Measurements from ENCODE around the gene KCTD7.
"Not testable (repeated sequence)": the region's sequence is repeated elsewhere in the genome, so short reads cannot be mapped to it uniquely, and the experiment has no call there.

The KCTD7 gene

DNA sequence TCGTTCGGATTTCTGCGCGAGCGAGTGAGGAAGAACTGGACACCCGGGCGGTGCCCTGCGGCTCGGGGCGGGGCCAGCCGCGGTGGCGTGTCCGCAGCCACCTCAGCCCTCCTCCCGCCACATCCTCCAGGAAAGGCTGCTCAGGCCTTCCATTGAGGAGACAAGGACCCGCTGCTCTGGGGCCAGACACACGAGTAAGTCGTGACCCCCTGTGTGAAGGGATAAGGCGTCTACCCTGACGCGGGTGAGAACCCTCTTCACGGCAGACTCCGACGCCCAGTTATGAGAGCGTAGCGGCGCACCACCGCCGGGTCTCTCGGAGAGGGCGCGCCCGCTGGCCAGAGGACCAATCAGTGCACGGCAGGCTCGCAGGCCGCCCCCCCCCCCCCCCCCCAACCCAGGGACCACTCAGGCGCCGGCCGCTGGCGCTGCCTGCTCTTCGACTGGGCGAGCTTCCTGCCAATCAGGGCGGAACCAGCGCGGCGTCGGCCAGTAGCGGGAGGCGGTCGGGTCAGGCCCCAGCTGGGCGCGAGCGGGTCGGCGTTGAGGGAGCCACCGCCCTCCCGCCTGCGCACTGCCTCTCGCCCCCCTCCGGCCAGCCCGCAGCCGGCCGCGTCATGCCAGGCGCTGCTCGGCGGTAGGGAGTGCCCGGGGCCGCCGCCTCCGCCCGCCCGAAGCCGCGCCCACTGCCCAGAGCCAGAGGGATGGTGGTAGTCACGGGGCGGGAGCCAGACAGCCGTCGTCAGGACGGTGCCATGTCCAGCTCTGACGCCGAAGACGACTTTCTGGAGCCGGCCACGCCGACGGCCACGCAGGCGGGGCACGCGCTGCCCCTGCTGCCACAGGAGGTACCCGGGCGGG, at the start of gene KCTD7:
Gene KCTD7, plus strand, starts transcription at position 521 of the 861 bp plus-strand sequence. Its CDS starts 184 bp downstream, at position 705.
- DNase-seq (ENCODE audit: low spot score) = peak; percentile 98

DNA sequence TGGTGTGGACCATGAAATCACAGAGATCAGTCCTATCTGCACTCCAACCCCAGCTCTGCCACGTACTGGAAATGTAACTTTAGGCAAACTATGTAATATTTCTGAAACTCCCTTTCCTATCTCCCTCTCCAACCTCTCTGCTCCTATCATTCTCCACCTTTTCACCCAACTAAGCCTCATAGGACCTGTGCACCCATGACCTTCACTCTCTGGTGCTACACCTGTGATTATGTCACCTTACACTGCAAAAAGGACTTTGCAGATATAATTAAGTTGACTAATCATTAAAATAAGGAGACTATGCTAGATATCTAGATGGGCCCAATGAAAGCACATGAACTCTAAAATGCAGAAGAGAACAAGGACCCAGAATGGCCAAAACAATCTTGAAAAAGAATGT, 48.3 kb upstream of the KCTD7 start:
- not testable (repeated sequence) for DNase-seq (ENCODE audit: low spot score)

DNA sequence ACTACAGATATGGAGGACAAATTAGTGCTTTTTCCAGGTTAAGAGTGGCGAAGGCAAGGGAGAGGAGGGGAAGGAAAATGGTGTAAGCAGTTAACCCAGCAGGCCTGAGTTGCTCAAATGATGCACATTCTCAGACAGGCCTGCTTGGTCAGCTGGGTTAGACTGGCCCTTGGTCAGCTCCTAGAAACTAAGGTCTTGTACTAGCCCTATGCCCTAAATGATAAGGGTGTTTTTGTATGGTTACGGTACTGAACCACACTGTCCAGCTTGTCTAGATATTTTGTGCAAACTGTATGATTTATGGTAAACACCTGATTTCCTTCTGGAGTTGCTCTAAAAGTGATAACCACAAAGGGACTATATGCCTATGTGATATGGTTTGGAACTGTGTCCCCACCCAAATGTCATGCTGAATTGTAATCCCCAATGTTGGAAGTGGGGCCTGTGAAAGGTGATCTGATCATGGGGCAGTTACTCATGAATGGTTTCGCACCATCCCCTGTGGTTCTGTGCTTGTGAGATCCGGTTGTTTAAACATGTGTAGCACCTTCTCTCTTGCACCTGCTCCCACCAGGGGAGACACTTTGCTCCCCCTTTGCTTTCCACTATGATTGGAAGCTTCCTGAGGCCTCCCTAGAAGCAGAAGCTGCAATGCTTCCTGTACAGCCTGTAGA, 45.7 kb upstream of the KCTD7 start:
- DNase-seq (ENCODE audit: low spot score) = not testable (repeated sequence)

DNA sequence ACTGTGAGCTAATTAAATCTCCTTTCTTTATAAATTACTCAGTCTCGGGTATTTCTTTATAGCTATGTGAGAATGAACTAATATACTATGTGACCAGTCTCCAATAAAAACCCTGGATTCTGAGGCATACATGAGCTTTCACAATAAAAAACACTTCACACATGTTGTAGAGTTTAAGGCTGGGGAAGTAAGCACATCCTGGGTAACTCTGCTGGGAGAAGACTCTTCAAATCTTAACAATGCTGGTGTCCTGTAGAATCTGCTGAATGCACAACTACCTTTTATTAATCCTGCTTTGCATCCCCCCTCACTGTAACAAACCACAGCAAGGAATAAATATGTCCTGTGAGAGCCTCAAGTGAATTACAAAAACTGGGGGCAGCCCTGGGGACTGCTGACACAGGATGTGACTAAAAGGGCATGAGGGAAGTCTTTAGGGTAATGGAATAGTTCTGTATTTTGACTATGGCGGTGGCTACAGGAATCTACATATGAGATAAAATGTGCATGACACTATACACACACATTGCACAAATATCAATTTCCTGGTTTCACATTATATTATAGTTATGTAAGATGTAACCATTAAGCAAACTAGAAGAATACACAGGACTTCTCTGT, 45.1 kb upstream of the KCTD7 start:
- DNase-seq (ENCODE audit: low spot score) = no peak

DNA sequence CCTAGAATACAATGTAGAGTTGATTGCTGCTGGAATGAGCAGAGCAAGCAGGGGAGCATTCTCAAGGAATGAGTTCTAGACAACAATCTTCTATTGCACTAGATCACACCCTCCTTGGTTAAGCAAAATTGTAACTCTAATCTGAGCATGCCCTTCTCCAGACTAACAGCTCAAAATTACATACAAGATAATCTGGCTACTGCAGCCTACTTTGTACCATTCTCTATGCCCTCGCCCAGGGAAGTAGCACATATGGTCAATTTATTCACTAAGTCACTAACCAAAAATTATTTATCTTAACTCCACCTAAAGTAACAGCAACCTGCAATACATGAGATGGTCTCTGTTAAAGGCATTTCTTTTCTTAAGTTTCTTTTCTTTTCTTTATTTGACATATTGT, 42.5 kb upstream of the KCTD7 start:
- DNase-seq (ENCODE audit: low spot score) = no peak

DNA sequence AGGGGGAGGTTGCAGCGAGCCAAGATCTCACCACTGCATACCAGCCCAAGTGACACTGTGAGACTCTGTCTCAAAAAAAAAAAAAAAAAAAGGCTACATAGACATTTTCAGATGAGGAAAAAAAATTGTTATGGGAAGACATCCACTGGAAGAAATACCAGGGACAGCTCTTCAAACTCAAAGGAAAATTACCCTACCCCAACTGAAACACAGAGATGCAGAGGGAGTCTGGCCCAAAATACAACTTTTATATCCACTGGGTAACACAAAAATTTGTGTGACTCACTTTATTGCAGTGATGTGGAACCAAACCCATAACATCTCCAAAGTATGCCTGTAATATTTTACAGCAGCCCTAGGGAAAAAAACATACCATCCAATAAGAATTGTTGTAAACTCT, 40.5 kb upstream of the KCTD7 start:
- not testable (repeated sequence) for DNase-seq (ENCODE audit: low spot score)

DNA sequence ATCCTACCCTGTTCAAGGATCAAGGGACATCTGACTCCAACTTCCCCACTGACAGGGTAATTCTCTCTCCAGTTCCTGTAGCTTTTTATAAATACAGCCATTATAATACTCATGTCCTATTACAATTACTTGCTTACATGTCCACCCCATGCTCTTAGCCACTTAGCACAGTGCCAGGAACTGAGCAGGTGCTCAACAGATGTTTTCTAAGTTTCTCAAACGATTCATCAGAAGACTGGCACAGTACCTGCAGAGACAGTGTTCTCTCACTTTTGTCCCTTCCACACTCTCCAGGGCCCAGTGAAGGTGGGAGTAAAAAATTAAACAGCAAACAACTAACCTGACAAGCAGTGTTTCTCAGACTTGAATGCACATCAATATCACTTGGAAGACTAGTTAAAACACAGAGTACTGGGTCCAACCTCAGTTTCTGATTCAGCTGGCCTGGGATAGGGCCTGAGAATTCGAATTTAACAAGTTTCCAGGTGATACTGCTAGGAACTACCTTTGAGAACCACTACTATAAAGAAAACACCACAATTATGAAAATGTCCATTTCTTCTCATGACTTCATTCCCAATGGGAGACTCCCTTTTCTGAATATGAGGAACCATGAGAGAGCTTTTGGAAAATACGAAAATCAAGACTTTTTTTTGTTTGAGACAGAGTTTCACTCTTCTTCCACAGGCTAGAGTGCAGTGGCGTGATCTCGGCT, 39.7 kb upstream of the KCTD7 start:
- not testable (repeated sequence) for DNase-seq (ENCODE audit: low spot score)

DNA sequence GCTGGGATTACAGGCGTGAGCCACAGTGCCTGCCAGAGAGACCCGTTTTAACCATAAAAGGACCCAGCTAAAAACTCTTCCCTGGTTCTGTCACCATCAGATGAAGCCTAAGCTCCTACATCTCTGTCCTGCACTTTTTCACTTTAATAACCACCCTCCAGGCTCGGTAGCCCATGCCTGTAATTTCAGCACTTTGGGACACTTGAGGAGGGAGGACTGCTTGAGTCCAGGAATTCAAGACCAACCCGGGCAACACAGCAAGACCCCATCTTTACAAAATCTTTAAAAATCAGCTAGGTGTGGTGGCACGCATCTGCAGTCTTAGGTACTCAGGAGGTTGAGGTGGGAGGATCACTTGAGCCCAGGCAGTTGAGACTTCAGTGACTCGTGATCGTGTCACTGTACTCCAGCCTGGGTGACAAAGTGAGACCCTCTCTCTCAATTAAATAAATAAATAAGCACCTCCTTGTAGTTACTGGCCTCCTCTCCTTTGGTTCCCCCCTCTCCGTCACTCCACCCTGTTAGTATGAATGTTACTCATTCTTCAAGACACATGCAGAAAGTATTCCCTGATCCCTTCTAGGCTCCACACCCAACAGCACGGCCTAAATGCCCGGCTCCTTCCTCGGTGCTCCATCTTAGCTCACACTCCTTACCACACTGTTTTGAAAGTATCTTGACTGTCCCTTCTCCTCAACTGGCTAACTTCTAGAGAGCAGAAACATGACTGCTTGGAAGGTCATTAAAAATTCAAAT, 38.2 kb upstream of the KCTD7 start:
- not testable (repeated sequence) for DNase-seq (ENCODE audit: low spot score)

DNA sequence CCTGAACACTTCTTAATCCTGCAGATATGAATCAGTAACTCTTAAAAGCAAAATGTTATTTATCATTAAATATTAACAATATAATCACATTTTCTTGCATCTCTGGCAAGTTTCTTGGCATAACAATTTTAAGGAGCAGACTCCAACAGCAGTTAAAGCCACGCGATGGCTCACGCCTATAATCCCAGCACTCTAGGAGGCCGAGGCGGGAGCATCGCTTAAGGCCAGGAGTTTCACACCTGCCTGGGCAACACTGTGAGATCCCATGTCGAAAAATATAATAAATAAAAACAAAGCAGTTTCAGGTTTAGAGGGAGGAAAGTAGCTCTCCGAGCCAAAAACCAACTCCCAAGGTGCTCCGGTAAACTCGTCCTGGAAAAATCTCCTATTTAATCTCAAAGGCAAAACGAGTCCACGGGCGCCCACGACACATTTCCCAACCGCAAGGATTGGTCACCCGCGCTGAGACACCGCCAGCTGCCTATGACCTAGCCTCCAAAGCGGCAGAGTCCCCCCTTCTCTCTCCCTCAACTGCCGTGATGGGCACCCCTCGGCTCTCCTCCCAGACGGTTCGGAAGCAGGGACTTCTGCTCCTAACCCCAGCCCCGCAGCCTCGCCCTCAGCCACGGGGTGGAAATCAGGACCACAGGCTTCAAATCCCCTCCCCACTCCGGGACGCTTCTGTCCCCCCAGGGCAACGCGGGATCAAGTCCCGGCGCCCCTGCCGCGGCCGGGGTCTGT, 37.5 kb upstream of the KCTD7 start:
- not testable (repeated sequence) for DNase-seq (ENCODE audit: low spot score)

DNA sequence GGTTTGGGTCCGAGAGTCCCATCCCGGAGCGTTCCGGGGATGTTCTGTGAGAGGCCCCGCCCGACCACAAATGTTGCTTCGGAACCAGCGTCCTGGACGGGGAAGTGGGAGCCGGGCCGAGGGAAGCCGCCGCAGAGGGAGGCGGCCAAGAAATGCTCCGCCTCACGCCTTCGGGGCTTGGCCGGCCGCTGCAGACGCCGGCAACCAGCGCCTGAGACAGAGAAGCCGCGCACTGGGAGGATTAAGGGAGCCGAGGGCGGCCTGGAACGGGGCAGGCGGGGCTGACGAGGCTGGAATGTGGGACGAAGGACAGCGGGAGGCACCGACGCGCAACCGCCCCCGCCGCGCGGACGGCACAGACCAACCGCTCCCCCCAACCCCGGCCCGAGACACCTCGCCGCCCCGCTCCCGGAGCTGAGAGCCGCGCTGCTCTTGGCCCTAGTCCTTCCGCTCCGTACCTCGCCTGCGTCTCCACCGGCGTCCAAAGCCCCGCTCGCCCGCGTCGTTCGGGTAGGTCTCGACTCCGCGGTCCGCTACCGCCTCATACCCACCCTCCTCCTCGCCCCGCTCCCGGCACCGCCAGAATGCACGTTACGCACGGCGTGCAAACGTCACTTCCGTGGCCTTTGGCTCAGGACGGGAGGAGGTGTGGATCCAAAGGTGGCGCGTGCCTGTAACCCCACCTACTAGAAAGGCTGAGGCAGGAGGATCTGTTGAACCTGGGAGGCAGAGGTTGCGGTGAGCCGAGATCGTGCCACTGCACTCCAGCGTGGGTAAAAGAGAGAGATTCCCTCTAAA, 36.7 kb upstream of the KCTD7 start:
- peak; percentile 87 for DNase-seq (ENCODE audit: low spot score)

DNA sequence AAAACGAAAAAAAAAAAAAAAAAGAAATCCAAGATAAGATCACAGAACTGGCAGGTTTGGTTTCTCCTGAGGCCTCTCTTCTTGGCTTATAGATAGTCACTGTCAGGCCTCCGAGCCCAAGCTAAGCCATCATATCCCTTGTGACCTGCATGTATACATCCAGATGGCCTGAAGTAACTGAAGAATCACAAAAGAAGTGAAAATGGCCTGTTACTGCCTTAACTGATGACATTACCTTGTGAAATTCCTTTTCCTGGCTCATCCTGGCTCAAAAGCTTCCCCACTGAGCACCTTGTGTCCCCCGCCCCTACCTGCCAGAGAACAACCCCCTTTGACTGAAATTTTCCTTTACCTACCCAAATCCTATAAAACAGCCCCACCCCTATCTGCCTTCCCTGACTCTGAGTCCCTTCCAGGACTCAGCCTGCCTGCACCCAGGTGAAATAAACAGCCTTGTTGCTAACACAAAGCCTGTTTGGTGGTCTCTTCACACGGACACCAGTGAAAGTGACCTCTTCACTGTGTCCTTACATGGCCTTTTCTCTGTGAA, 36.0 kb upstream of the KCTD7 start:
- not testable (repeated sequence) for DNase-seq (ENCODE audit: low spot score)

DNA sequence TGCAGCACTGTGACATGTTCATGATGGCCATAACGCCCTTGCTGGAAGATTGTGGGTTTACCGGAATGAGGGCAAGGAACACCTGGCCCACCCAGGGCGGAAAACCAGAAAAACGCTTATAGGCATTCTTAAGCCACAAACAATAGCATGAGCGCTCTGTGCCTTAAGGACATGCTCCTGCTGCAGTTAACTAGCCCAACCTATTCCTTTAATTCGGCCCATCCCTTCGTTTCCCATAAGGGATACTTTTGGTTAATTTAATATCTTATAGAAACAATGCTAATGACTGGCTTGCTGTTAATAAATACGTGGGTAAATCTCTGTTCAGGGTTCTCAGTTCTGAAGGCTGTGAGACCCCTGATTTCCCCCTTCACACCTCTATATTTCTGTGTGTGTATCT, 34.6 kb upstream of the KCTD7 start:
- not testable (repeated sequence) for DNase-seq (ENCODE audit: low spot score)

DNA sequence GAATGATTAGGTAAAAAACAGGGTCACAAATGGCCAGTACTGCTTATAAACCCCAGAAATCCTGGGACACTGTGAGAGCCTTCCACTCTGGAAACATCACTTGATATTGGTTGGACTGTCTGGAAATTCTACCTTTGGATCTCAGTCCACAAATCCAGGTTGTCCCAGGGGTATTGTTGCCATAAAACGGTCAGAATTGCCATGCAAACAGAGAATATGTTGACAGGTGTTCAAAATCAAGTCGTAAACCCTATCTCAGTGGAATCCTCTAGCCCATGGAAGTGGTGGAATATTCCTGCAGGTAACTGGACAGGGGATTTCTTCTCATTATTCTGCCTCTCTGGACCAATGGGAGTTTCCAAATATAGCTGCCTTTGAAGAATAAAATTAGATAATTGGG, 31.2 kb upstream of the KCTD7 start:
- no peak for DNase-seq (ENCODE audit: low spot score)

DNA sequence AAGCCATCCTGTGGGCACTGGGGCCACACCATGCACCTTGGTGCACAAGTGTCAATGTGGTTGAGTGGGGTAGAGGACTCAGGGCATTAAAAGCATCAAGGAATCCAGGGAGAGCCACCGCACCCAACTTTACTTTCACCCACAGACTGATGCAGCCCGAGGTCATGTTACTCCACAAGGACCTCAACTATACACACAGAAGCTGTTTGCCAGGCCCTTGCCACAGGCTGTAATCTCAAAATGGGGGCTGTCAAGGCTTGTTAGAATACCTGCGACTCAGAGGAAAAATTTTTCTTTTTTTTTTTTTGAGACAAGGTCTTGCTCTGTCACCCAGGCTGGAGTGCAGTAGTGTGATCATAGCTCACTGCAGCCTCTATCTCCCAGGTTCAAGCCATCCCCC, 26.5 kb upstream of the KCTD7 start:
- no peak for DNase-seq (ENCODE audit: low spot score)

DNA sequence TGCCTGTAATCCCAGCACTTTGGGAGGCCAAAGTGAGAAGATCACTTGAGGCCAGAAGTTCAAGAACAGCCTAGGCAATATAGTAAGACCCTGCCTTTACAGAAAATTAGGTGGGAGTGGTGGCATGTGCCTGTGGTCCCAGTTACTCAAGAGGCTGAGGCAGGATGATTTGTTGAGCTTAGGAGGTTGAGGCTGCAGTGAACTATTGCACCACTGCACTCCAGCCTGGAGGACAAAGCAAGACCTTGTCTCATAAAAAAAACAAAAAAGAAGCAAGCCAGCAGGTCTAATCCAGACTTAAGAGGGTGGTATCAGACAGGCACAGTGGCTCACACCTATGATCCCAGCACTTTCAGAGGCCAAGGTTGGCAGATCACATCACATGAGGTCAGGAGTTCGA, 24.5 kb upstream of the KCTD7 start:
- no peak for DNase-seq (ENCODE audit: low spot score)

DNA sequence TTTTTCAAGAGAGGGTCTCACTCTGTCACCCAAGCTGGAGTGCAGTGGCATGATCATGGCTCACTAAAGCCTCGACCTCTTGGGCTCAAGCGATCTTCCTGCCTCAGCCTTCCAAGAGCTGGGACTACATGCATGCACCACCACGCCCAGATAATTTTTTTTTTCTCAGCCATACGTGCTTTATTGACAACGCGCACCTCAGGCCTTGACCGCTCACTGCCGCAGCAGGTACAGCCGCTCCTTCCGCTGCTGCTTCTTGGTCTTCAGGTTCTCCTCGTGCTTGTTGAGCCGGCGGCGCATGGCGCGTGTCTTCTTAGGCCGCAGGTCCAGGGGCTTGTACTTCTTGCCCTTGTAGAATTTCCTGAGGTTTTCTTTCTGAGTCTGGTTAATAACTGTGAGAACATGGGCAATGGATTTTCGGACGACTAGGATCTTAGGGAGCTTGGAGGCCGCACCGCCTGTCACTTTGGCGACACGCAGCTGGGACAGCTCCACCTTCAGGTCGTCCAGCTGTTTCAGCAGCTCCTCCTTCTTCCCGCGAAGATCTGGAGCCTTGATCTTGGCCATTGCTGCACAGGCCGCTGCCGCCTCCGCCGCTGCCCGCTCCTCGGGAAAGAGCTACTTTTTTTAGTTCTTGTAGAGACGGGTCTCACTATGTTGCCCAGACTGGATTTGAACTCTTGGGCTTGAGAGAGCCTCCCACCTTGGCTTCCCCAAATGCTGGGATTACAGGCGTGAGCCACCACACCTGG, 22.0 kb upstream of the KCTD7 start:
- DNase-seq (ENCODE audit: low spot score) = not testable (repeated sequence)

DNA sequence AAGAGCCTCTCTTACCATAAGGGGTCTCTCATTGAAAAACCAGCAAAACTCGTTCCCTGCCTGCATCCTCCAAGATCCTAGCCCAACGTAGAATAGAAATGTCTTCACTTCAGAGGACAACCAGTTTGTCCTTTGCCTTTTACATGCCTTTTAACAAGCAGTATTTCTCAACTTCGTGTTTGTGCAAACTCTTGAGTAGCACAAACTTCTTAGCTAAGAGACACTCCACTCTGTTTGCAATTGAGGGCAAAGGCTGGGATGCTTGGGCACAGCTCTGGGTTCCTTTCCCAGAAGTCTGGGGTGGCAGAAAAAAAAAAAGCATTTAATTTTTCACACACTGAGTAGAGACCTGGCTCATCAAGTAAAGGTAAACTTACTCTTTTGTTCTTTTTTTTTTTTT, 19.5 kb upstream of the KCTD7 start:
- DNase-seq (ENCODE audit: low spot score) = no peak

DNA sequence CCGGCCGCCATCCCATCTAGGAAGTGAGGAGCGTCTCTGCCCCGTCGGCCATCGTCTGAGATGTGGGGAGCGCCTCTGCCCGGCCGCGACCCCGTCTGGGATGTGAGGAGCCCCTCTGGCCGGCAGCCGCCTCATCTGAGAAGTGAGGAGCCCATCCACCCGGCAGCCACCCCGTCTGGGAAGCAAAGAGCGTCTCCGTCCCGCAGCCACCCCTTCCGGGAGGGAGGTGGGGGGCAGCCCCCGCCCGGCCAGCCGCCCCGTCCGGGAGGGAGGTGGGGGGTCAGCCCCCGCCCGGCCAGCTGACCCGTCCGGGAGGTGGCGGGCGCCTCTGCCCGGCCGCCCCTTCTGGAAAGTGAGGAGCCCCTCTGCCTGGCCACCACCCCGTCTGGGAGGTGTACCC, 14.1 kb upstream of the KCTD7 start:
- DNase-seq (ENCODE audit: low spot score) = not testable (repeated sequence)

DNA sequence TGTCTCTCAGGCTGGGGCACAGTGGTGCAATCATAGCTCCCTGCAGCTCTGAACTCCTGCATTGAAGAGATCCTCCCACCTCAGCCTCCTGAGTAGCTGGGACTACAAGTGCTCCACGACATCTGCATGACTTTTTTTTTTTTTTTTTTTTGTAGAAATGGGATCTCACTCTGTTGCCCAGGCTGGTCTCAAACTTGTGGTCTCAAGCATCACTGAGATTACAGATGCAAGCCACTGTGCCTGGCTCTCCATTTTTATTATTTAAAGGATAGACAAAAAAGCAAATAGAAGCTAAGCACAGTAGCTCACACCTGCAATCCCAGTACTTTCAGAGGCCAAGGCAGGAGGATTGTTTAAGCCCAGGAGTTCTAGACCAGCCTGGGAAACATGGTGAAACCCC, 13.0 kb upstream of the KCTD7 start:
- DNase-seq (ENCODE audit: low spot score) = no peak

Measured in CD4-positive, alpha-beta T cell treated with Interleukin-15 for 4 hours (primary cell).